ENCODE measurements around the gene KRTAP9-3. TPM values are rescaled to one million over a fixed set of nuclear protein-coding genes. Genes with fewer than 3 reads are reported as not detected.

The KRTAP9-3 gene
- total and polyA plus RNA-seq, 10 of the 15 experiments (the other 5 are each of a cell fraction or from before 2014, with no cell fraction given) = not detected

DNA sequence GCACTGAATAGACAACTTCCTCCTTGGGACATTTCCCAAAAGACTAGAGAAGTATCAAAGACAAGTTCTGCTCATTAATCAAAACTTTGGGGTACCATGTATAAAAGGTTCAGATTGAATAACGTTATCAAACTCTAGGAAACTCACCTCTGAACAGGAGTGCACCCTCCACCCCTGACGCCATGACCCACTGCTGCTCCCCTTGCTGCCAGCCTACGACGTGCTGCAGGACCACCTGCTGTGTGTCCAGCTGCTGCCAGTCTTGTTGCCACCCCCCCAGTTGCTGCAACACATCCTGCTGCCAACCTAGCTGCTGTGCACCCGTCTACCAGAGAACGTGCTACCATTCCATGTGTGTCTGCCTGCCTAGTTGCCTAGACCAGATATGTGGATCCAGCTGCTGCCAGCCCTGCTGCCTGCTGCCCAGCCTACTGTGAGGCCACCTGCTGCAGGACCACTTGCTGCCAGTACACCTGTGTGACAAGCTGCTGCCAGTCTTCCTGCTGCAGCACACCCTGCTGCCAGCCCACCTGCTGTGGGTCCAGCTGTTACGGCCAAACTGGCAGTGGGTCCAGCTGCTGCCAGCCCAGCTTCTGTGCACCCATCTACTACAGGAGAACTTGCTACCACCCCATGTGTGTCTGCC lies 19.6 kb upstream of the KRTAP9-3 start:
- ChIA-PET POLR2A (no interaction called here), RAD21 (ENCODE audit: unreplicated experiment) (no interaction called here), SMC1A (ENCODE audit: uncharacterized antibody, unreplicated experiment) (no interaction called here), CTCF (no interaction called here)
- Histone ChIP-seq H3K9ac (ENCODE audit: control insufficient read depth, insufficient read depth, low read length) (no peak overlapping the region), H3K4me2 (ENCODE audit: control insufficient read depth, insufficient read depth) (no peak overlapping the region), H2AFZ (ENCODE audit: control insufficient read depth, low read depth, low read length) (no peak overlapping the region), H4K20me1 (ENCODE audit: control insufficient read depth, insufficient read depth) (no peaks in the 10 kb centered on the region), H3K79me2 (ENCODE audit: control insufficient read depth, insufficient read depth, low read length) (no peaks in the 10 kb centered on the region), H3K27ac (ENCODE audit: control insufficient read depth, insufficient read depth) (no peak overlapping the region), H3K4me3 (no peak overlapping the region), H3K4me1 (ENCODE audit: control insufficient read depth, insufficient read depth, low read length) (no peaks in the 10 kb centered on the region), H3K27me3 (replicated peaks in 1 of 2; ENCODE audit: control insufficient read depth in 2 of 2, insufficient read depth in 2 of 2, low read length in 1 of 2) (no peaks in the 10 kb centered on the region; a peak in 1 of 4 replicates), H3K9me3 (replicated peaks; ENCODE audit: control insufficient read depth, insufficient read depth, low read length) (no peaks in the 10 kb centered on the region), H3K36me3 (ENCODE audit: control insufficient read depth in 2 of 2, insufficient read depth in 2 of 2, low read length in 1 of 2) (no peaks in the 10 kb centered on the region)
- intact Hi-C loops (cut with micrococcal nuclease; ENCODE audit: unreplicated experiment) (no loop called here), in situ Hi-C loops (cut with MboI) (no loop called here)
- ATAC-seq = no peak
- BruUV-seq (replicated peaks) = no TSS peak
- no peak for DNase-seq (ENCODE audit: low read depth, low spot score)
- FAIRE-seq = no peak
- 14% methylated on average over 7 of the region's 7 CpGs for WGBS (ENCODE audit: insufficient coverage, insufficient replicate concordance, low lambda C conversion rate, missing lambda C conversion rate)
- TF ChIP-seq CREM (IDR thresholded peaks at IDR 0.05; ENCODE audit: low read depth) (no peak), ZNF217 (IDR thresholded peaks at IDR 0.05) (no peak), WRNIP1 (IDR thresholded peaks at IDR 0.05; ENCODE audit: borderline replicate concordance, low read depth, low read length) (no peak), TAF1 (IDR thresholded peaks at IDR 0.05; ENCODE audit: borderline replicate concordance, low read depth, low read length) (no peak), MXI1 (IDR thresholded peaks at IDR 0.05; ENCODE audit: low read depth, low read length) (no peak), MYB (IDR thresholded peaks at IDR 0.05; ENCODE audit: borderline replicate concordance, low read depth, low read length) (no peak), NKRF (conservative IDR thresholded peaks at IDR 0.05) (no peak), BACH1 (IDR thresholded peaks at IDR 0.05; ENCODE audit: borderline replicate concordance) (no peak), PAX5 (IDR thresholded peaks at IDR 0.05; ENCODE audit: borderline replicate concordance, low read depth, low read length) (no peak), CREB1 (IDR thresholded peaks at IDR 0.05; ENCODE audit: low read depth) (no peak), EED (IDR thresholded peaks at IDR 0.05; ENCODE audit: low read depth) (no peak), ZNF384 (IDR thresholded peaks at IDR 0.05; ENCODE audit: borderline replicate concordance, low read depth, low read length) (no peak)
- TF ChIP-seq, protein P1, sequence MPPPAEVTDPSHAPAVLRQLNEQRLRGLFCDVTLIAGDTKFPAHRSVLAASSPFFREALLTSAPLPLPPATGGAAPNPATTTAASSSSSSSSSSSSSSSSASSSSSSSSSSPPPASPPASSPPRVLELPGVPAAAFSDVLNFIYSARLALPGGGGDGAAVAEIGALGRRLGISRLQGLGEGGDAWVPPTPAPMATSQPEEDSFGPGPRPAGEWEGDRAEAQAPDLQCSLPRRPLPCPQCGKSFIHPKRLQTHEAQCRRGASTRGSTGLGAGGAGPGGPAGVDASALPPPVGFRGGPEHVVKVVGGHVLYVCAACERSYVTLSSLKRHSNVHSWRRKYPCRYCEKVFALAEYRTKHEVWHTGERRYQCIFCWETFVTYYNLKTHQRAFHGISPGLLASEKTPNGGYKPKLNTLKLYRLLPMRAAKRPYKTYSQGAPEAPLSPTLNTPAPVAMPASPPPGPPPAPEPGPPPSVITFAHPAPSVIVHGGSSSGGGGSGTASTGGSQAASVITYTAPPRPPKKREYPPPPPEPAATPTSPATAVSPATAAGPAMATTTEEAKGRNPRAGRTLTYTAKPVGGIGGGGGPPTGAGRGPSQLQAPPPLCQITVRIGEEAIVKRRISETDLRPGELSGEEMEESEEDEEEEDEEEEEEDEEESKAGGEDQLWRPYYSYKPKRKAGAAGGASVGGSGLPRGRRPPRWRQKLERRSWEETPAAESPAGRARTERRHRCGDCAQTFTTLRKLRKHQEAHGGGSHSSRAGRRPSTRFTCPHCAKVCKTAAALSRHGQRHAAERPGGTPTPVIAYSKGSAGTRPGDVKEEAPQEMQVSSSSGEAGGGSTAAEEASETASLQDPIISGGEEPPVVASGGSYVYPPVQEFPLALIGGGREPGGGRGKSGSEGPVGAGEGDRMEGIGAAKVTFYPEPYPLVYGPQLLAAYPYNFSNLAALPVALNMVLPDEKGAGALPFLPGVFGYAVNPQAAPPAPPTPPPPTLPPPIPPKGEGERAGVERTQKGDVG (CRISPR knock-in tag; IDR thresholded peaks at IDR 0.05) = no peak
- TF ChIP-seq, protein P2, sequence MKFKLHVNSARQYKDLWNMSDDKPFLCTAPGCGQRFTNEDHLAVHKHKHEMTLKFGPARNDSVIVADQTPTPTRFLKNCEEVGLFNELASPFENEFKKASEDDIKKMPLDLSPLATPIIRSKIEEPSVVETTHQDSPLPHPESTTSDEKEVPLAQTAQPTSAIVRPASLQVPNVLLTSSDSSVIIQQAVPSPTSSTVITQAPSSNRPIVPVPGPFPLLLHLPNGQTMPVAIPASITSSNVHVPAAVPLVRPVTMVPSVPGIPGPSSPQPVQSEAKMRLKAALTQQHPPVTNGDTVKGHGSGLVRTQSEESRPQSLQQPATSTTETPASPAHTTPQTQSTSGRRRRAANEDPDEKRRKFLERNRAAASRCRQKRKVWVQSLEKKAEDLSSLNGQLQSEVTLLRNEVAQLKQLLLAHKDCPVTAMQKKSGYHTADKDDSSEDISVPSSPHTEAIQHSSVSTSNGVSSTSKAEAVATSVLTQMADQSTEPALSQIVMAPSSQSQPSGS (IDR thresholded peaks at IDR 0.05; ENCODE audit: low read length) = no peak
